Stimulated activated CD4-positive, alpha-beta T cell treated with anti-CD3 and anti-CD28 coated beads, TNF-alpha, amount 100 ng/mL, for 4 hours (primary cell): Measurements from ENCODE around the gene PRKRA.
A peak's percentile ranks its signal among the peaks of the same experiment; 100 is the strongest.
"Not testable (repeated sequence)": the region's sequence is repeated elsewhere in the genome, so short reads cannot be mapped to it uniquely, and the experiment has no call there.

Source experiments
- DNase-seq, 3 experiments: peaks; one replicate each; pipeline ENCODE4 v3.0.0-alpha.2; 2020; ENCODE audit warnings: low read depth in 3 of 3

PRKRA gene

GRCh38 chr2:178413472-178414265, 37.3 kb downstream of the PRKRA start:
- DNase-seq, result peak; percentile 45 to 62 (median 58)

- DNase-seq, result not testable (repeated sequence)
Observed at GRCh38 chr2:178412453-178412852, 38.5 kb downstream of the PRKRA start.

- DNase-seq, result no peak
Observed at GRCh38 chr2:178412047-178412446, 38.9 kb downstream of the PRKRA start.

- DNase-seq, result no peak
Observed at GRCh38 chr2:178409261-178409660, 41.7 kb downstream of the PRKRA start.

- no peak for DNase-seq
Observed at GRCh38 chr2:178404368-178404767, 46.6 kb downstream of the PRKRA start.

GRCh38 chr2:178403671-178404306, 47.2 kb downstream of the PRKRA start:
- no peak for DNase-seq

- DNase-seq, result no peak
Observed at GRCh38 chr2:178401994-178402437, 49.0 kb downstream of the PRKRA start.

- DNase-seq, result no peak
Observed at GRCh38 chr2:178397002-178397605, 53.9 kb downstream of the PRKRA start.

GRCh38 chr2:178395941-178396570, 54.9 kb downstream of the PRKRA start:
- no peak for DNase-seq

GRCh38 chr2:178395295-178395694, 55.7 kb downstream of the PRKRA start:
- no peak for DNase-seq

- DNase-seq, result no peak
Observed at GRCh38 chr2:178394859-178395258, 56.1 kb downstream of the PRKRA start.

- no peak for DNase-seq
Observed at GRCh38 chr2:178392215-178392614, 58.8 kb downstream of the PRKRA start.

GRCh38 chr2:178391701-178392100, 59.3 kb downstream of the PRKRA start:
- no peak for DNase-seq

- no peak for DNase-seq
Observed at GRCh38 chr2:178388287-178388686, 62.7 kb downstream of the PRKRA start.

- DNase-seq, result no peak
Observed at GRCh38 chr2:178386986-178387597, 63.9 kb downstream of the PRKRA start.

GRCh38 chr2:178385595-178386148, 65.3 kb downstream of the PRKRA start:
- no peak for DNase-seq

GRCh38 chr2:178383718-178384117, 67.3 kb downstream of the PRKRA start:
- DNase-seq, result no peak
